ENCODE results near the gene LAMC1. TPM values are rescaled to one million over a fixed set of nuclear protein-coding genes. Genes with fewer than 3 reads are reported as not detected.

Gene LAMC1
- total and polyA plus RNA-seq, 2 experiments from 2014 or later: 18.4 to 116 TPM

- H3K4me1 ChIP-seq (ENCODE audit: insufficient read depth): 0 out of 2 replicates have a peak, but pooled peaks cover 3% of the 10 kb centered on the region
- Mint-ChIP-seq H3K4me1 (no peaks in the 10 kb centered on the region), H3K27ac (no peak overlapping the region), H3K27me3 (ENCODE audit: insufficient read depth, low read depth, poor library complexity) (no peaks in the 10 kb centered on the region), H3K9me3 (no peaks in the 10 kb centered on the region), H3K4me3 (no peak overlapping the region), H3K36me3 (ENCODE audit: low read depth) (peaks cover 50% of the 10 kb centered on the region; the same call in 2 of the 3 replicates)
- H3K4me2 ChIP-seq: no peak overlapping the region
- no peak overlapping the region for H3K4me3 ChIP-seq
- ATAC-seq (no peak), DNase-seq (ENCODE audit: low spot score) (no peak)
- H3K9me2 ChIP-seq (ENCODE audit: insufficient read depth): no peaks in the 10 kb centered on the region
- no peak overlapping the region for H2AFZ ChIP-seq
- TF ChIP-seq CTCF (conservative IDR thresholded peaks at IDR 0.05; ENCODE audit: low read depth in 2 of 2) (no peak), ETS1 (IDR thresholded peaks at IDR 0.05) (no peak)
- H3K27ac ChIP-seq (ENCODE audit: low read depth): no peak overlapping the region; the same call in 1 of the 2 replicates
- H3K79me2 ChIP-seq (replicated peaks; ENCODE audit: insufficient read depth): no peaks in the 10 kb centered on the region
- H3K36me3 ChIP-seq (ENCODE audit: insufficient read depth): peaks cover 10% of the 10 kb centered on the region; the same call in 1 of the 2 replicates
- no peaks in the 10 kb centered on the region for H3K27me3 ChIP-seq (ENCODE audit: insufficient read depth)
- no peaks in the 10 kb centered on the region for H3F3A ChIP-seq (replicated peaks; ENCODE audit: low read depth)
- H4K20me1 ChIP-seq (replicated peaks; ENCODE audit: insufficient read depth): no peaks in the 10 kb centered on the region
These were observed 116.2 kb downstream of the LAMC1 start for GRCh38 chr1:183139281-183139942.

GRCh38 chr1:183140633-183141032 lies 117.4 kb downstream of the LAMC1 start:
- no peak for TF ChIP-seq ZNF462 (CRISPR knock-in tag; IDR thresholded peaks at IDR 0.05)
- no peak for TF ChIP-seq EZH2phosphoT487 (IDR thresholded peaks at IDR 0.05; ENCODE audit: unreplicated experiment)
- no peaks in the 10 kb centered on the region for H3F3A ChIP-seq (replicated peaks; ENCODE audit: low read depth)
- no peak overlapping the region for H3K27ac ChIP-seq (ENCODE audit: low read depth)
- H3K4me2 ChIP-seq: no peak overlapping the region
- ATAC-seq: no peak
- peaks cover 39% of the 10 kb centered on the region; the same call in 2 of the 3 replicates for H3K36me3 Mint-ChIP-seq (ENCODE audit: low read depth)
- no peak overlapping the region for H3K27ac Mint-ChIP-seq
- H3K4me3 ChIP-seq: no peak overlapping the region
- H4K20me1 ChIP-seq (replicated peaks; ENCODE audit: insufficient read depth): no peaks in the 10 kb centered on the region
- H2AFZ ChIP-seq: no peak overlapping the region
- no peaks in the 10 kb centered on the region for H3K4me1 Mint-ChIP-seq
- no peaks in the 10 kb centered on the region for H3K27me3 Mint-ChIP-seq (ENCODE audit: insufficient read depth, low read depth, poor library complexity)
- no peaks in the 10 kb centered on the region for H3K27me3 ChIP-seq (ENCODE audit: insufficient read depth)
- no peak for DNase-seq (ENCODE audit: low spot score)
- no peaks in the 10 kb centered on the region for H3K79me2 ChIP-seq (replicated peaks; ENCODE audit: insufficient read depth)
- no peaks in the 10 kb centered on the region for H3K9me2 ChIP-seq (ENCODE audit: insufficient read depth)
- H3K36me3 ChIP-seq (ENCODE audit: insufficient read depth): peaks cover 5% of the 10 kb centered on the region; the same call in 1 of the 2 replicates
- no peaks in the 10 kb centered on the region for H3K9me3 Mint-ChIP-seq
- no peak overlapping the region for H3K4me3 Mint-ChIP-seq
- 0 out of 2 replicates have a peak, but pooled peaks cover 3% of the 10 kb centered on the region for H3K4me1 ChIP-seq (ENCODE audit: insufficient read depth)

All from GM23338 (cell line).